Mesothelial cell of epicardium (in vitro differentiated cells): ENCODE results near the gene ACTL10. TPM values are rescaled to one million over a fixed set of nuclear protein-coding genes. Genes with fewer than 3 reads are reported as not detected.
A peak's percentile ranks its signal among the peaks of the same experiment; 100 is the strongest.
"Not testable (repeated sequence)": the region's sequence is repeated elsewhere in the genome, so short reads cannot be mapped to it uniquely, and the experiment has no call there.

ENCODE experiments used
- DNase-seq, 2 experiments: peaks; one replicate each; pipeline ENCODE4 v3.0.0; 2021; ENCODE audit warnings: low spot score in 2 of 2; ENCODE audit not compliant: unreplicated experiment in 2 of 2
- H3K27ac Mint-ChIP-seq: 2 replicates; pipeline ENCODE4 v1.8.0; 2021; ENCODE audit warnings: mixed read lengths
- H3K27me3 Mint-ChIP-seq: 2 replicates; pipeline ENCODE4 v1.8.0; 2021; ENCODE audit warnings: low read depth, mixed read lengths
- H3K36me3 Mint-ChIP-seq: 2 replicates; pipeline ENCODE4 v1.8.0; 2021; ENCODE audit warnings: mixed read lengths
- H3K4me1 Mint-ChIP-seq: 2 replicates; pipeline ENCODE4 v1.8.0; 2021; ENCODE audit warnings: mixed read lengths
- H3K4me3 Mint-ChIP-seq: 2 replicates; pipeline ENCODE4 v1.8.0; 2021; ENCODE audit warnings: mild to moderate bottlenecking, moderate library complexity, mixed read lengths
- H3K9me3 Mint-ChIP-seq: 2 replicates; pipeline ENCODE4 v1.8.0; 2021; ENCODE audit warnings: mixed read lengths
- CTCF ChIP-seq: fragments of 200-600 bp; sonication (generic); IDR thresholded peaks from one replicate; pipeline ENCODE4 v1.5.0; 2021; ENCODE audit warnings: antibody characterized with exemption; ENCODE audit not compliant: unreplicated experiment
- total RNA-seq: library from RNA; stranded (reverse); gene quantifications from 3 replicates; pipeline ENCODE4 v1.2.1, GENCODE V29; 2021

Gene ACTL10
- total RNA-seq, 1 donor from 2014 or later, result 0.63 TPM

GRCh38 chr20:33627577-33628216 lies 39.0 kb upstream of the ACTL10 start:
- Mint-ChIP-seq H3K4me3 (no peak overlapping the region), H3K27ac (no peak overlapping the region), H3K27me3 (no peaks in the 10 kb centered on the region), H3K9me3 (no peaks in the 10 kb centered on the region), H3K36me3 (peaks cover 69% of the 10 kb centered on the region), H3K4me1 (no peaks in the 10 kb centered on the region)
- DNase-seq, result no peak
- no peak for TF ChIP-seq CTCF

GRCh38 chr20:33629533-33629932 lies 37.2 kb upstream of the ACTL10 start:
- Mint-ChIP-seq H3K4me1 (no peaks in the 10 kb centered on the region), H3K4me3 (no peak overlapping the region), H3K27me3 (no peaks in the 10 kb centered on the region), H3K9me3 (no peaks in the 10 kb centered on the region), H3K27ac (no peak overlapping the region), H3K36me3 (peaks cover 61% of the 10 kb centered on the region)
- DNase-seq, result no peak
- TF ChIP-seq CTCF, result no peak

- Mint-ChIP-seq H3K4me3 (no peak overlapping the region), H3K4me1 (no peaks in the 10 kb centered on the region), H3K36me3 (peaks cover 59% of the 10 kb centered on the region), H3K27me3 (no peaks in the 10 kb centered on the region), H3K27ac (no peak overlapping the region), H3K9me3 (no peaks in the 10 kb centered on the region)
- no peak for TF ChIP-seq CTCF
- no peak for DNase-seq
Measured at GRCh38 chr20:33629979-33630378, 36.8 kb upstream of the ACTL10 start.

GRCh38 chr20:33630507-33630906 lies 36.2 kb upstream of the ACTL10 start:
- no peak for DNase-seq
- Mint-ChIP-seq H3K9me3 (no peaks in the 10 kb centered on the region), H3K4me3 (no peak overlapping the region), H3K27ac (peak overlapping the region; percentile 2), H3K36me3 (peaks cover 54% of the 10 kb centered on the region), H3K27me3 (no peaks in the 10 kb centered on the region), H3K4me1 (no peaks in the 10 kb centered on the region)
- TF ChIP-seq CTCF, result no peak

- not testable (repeated sequence) for H3K27ac Mint-ChIP-seq
Measured at GRCh38 chr20:33631910-33632309, 34.8 kb upstream of the ACTL10 start.

GRCh38 chr20:33635341-33635740 lies 31.4 kb upstream of the ACTL10 start:
- no peak for TF ChIP-seq CTCF
- H3K9me3 Mint-ChIP-seq, result no peaks in the 10 kb centered on the region
- peak overlapping the region; percentile 50 for H3K27ac Mint-ChIP-seq
- H3K27me3 Mint-ChIP-seq, result no peaks in the 10 kb centered on the region
- H3K4me3 Mint-ChIP-seq, result no peak overlapping the region
- DNase-seq, result no peak
- H3K36me3 Mint-ChIP-seq, result peaks cover 44% of the 10 kb centered on the region
- no peaks in the 10 kb centered on the region for H3K4me1 Mint-ChIP-seq

More at GRCh38 chr20:33631910-33632309, 34.8 kb upstream of the ACTL10 start:
- not testable (repeated sequence) for H3K27me3 Mint-ChIP-seq, H3K4me1 Mint-ChIP-seq, DNase-seq, H3K9me3 Mint-ChIP-seq, H3K4me3 Mint-ChIP-seq
- peaks cover 45% of the 10 kb centered on the region for H3K36me3 Mint-ChIP-seq
